HL-60/S4 treated with phorbol 12-myristate 13-acetate at 8.2 ng/mL for 4 days and 3 days (cell line): ENCODE data around the gene PRODH2.

ENCODE experiments used
- in situ Hi-C: fragments of 300-500 bp; cut with MboI; formaldehyde crosslinking; loops from 2 replicates; pipeline ENCODE4 v1.15.0; 2022; ENCODE audit warnings: low sequenced_read_pairs

Gene PRODH2

DNA sequence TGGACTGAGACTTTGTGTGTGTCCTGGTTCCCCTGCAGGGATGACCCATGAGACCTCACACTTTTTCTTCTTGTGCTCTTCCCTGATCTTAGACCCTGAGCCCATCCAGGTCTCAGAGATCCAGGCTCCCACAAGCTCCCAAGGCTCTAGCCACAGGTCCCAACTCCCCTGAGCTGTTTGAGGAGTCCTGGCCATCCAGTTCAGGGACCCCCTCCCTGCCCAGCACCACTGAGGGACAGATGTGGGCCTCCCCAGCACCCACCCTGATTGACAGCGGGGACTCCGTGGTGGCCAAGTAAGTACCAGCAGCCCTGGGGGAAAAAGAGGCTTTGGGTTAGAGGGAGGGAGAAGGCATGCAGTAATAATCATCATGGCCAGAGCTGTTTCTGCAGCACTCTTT is 52.9 kb downstream of the PRODH2 start:
- in situ Hi-C loops = no loop called here

DNA sequence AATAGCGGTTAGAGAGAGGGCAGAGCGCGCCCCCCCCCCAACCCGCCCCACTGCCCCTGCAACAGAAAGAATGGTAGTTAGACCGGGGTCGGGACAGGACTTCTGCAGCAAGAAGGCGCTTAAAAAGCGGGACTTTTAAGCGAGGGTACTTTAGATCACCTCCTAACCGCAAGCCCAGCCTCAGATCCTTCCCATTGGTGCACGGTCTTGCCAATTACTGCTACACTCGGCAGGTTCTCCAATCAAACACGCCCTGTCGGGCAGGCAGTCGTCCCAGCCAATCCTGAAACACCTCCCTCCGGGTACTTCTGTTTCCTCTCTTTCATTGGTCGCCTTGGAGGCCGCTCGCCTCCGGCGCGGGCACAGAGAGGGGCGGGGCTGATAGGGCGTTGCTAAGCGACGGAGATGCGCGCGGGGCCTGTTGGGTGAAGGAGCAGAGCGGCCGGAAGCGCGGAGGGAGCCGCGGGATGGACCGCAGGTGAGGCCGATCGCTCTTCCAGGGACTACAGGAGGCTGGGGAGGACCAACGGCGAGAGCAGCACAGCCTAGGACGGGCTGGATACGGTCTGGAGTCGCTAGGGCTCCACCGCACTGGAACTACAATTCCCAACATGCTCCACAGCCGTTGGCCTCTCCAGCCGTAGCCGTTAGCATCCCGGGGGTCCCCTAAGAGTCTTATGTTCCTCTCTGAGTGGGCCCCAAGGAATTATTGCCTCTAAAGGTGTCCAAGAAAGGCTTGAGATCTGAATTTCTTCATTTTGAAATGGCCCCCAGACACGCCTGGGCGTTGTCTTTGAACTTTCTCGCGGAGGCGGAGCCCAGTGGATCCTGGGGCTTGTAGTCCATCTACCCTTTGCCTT is 54.7 kb downstream of the PRODH2 start, which contains the start of gene PROSER3:
PROSER3 (plus strand) TSS at position 428 of the 860 bp plus-strand sequence; CDS start at position 468, 40 bp downstream.
- in situ Hi-C loops = no loop called here

GRCh38 chr19:35757231-35757748 is 55.4 kb downstream of the PRODH2 start:
- in situ Hi-C loops = no loop called here

- in situ Hi-C loops = no loop called here
These were observed 56.0 kb downstream of the PRODH2 start, which contains the start of gene HSPB6 for GRCh38 chr19:35756377-35757230. TSS of gene HSPB6 (minus strand) at chr19:35757029. CDS start at chr19:35757008, 21 bp downstream.

GRCh38 chr19:35755550-35756376 is 56.9 kb downstream of the PRODH2 start:
- in situ Hi-C loops = no loop called here

DNA sequence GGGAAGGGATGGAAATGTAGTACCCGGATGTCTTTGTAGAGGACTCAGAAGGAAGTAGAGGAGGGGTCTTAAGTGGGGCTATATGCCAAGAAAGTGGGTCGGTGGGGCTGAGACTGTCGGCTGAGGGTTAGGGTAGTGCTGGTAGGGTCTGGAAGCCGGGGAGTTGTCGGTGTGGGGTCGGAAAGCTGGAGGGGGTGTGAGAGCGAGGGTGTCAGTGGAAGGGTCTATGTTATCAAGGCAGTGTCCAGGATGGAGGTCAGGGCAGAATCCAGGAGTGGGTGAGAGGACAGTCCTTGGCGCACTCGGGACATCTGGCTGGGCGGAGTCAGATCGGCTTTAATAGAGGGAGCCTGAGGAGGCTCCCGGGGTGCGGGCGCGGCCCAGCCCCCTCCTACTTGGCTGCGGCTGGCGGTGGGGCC is 57.5 kb downstream of the PRODH2 start:
- in situ Hi-C loops = no loop called here

DNA sequence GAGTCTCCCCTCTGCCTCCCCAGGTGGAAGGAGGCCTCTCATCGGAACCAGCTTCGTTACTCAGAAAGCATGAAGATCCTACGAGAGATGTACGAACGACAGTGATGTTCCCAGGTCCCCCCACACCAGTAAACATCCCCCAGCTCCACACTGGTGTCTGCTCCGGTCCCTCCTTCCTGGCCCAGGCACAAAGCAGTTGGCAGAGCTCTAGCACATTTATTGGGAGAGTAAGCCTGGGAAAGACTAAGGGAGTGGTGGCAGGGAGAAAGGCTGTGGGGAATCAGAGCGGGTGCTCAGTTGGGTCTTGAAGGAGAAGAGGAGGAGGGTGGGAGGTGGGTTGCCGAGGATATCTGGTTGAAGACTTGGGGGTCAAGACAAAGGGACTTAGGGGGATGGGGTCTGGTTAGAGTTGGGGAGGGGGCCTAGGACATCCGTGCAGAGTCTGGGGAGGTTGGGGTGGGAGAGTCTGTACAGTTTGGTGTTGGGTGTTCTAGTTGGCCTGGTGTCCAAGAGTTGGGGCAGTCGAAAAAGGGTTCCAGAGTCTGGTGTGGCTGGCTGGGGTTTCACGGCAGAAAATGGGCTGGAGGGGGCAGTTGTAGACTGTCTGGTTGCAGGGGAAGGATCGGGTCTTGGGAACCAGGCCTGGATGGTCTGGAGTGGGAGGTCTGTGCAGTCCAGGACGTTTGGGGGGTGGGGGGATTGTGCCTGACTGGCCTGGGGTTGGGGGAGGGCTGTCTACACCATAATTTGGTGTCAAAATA is 58.1 kb downstream of the PRODH2 start:
- in situ Hi-C loops = no loop called here

- in situ Hi-C loops = no loop called here
These were observed 58.8 kb downstream of the PRODH2 start for GRCh38 chr19:35753634-35754369.

DNA sequence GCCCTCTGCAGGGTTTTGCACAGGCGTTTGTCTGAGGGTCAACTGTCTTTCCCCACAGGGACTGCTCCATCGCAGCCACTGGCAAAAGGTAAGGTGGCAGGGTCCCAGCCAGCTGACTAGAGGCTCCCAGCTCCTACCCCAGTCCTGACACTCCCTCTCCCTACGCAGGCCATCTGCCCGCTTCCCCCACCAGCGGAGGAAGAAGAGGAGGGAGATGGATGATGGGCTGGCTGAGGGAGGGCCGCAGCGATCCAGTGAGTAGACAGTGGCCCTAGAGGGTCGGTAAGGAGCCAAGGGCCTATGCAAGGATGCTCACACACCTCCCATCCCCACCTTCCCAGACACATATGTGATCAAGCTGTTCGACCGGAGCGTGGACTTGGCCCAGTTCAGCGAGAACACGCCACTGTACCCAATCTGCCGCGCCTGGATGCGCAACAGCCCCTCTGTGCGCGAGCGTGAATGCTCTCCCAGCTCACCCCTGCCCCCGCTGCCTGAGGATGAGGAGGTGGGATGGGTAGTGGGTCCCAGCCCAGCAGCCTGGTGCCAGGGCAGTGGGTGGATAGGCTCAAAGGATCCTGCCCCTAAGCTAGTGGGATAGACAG is 59.8 kb downstream of the PRODH2 start:
- in situ Hi-C loops = no loop called here

GRCh38 chr19:35751839-35752745 is 60.6 kb downstream of the PRODH2 start:
- in situ Hi-C loops = no loop called here

DNA sequence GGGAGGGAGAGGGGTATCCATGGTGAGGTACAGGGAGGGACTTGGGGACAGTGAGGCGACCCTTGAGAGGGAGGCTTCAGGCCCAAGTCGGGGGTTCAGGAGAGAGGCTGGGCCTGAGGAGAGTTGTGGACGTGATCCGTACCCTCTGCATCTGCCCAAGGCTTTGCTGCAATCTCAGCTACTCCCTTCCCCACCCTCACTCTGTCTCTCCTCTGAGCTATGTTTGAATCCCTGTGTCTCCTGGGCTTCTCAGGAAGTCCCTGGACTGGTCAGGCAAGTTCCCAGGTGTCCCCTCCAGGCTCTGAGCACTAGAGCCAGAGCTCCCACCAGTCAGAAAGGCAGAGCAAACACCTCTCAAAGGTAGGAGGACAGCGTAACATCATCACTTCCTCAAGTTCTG is 62.5 kb downstream of the PRODH2 start:
- in situ Hi-C loops = no loop called here
